AG04450 (cell line): ENCODE results near the gene NMU. TPM values are rescaled to one million over a fixed set of nuclear protein-coding genes. Genes with fewer than 3 reads are reported as not detected.
A peak's percentile ranks its signal among the peaks of the same experiment; 100 is the strongest.
"Not testable (repeated sequence)": the region's sequence is repeated elsewhere in the genome, so short reads cannot be mapped to it uniquely, and the experiment has no call there.

ENCODE experiments used
- CTCF ChIA-PET: fragments of 300-600, 350-600 bp; formaldehyde crosslinking; extraction: SDS; loops from one replicate; lab custom pipeline; 2022; ENCODE audit warnings: antibody characterized with exemption, inconsistent platforms; lab: Charles Lee
- POLR2A ChIA-PET: fragments of 350-600 bp; formaldehyde crosslinking; extraction: SDS; loops from one replicate; lab custom pipeline; 2021; ENCODE audit warnings: antibody characterized with exemption, inconsistent platforms; lab: Yijun Ruan, JAX
- DNase-seq: peaks from one replicate; pipeline ENCODE4 v3.0.0-alpha.2; 2011; ENCODE audit warnings: low read depth, low spot score
- H3K27ac ChIP-seq: one replicate; pipeline ENCODE4 v1.5.1; 2012; ENCODE audit warnings: low read depth, low read length, control low read depth
- H3K27me3 ChIP-seq: one replicate; pipeline ENCODE4 v1.6.0; 2012; ENCODE audit warnings: low read length; ENCODE audit not compliant: control insufficient read depth, insufficient read depth
- H3K4me3 ChIP-seq: 2 replicates; pipeline ENCODE4 v1.5.1; 2011; ENCODE audit warnings: mild to moderate bottlenecking, low read depth, low read length, control low read depth
- H3K9me3 ChIP-seq: 2 replicates; pipeline ENCODE4 v1.5.1; 2012; ENCODE audit warnings: low read length; ENCODE audit not compliant: control insufficient read depth, insufficient read depth
- polyA minus RNA-seq: library from RNA; depleted of rRNA, polyadenylated mRNA; stranded (reverse); fragments of >200 nt; gene quantifications from 2 replicates; pipeline ENCODE4 v1.2.3, GENCODE V29; 2011; rRNA and poly(A)+ RNA removed
- polyA plus RNA-seq: library from polyadenylated mRNA; depleted of rRNA; stranded (reverse); fragments of >200 nt; gene quantifications from 2 replicates; pipeline ENCODE4 v1.2.3, GENCODE V29; 2011; rRNA removed
- TF ChIP-seq, protein P1 (sequence below): IDR thresholded peaks from 2 replicates; pipeline ENCODE4 v1.5.1; 2011; ENCODE audit warnings: low read depth, low read length, control low read depth, inconsistent platforms

NMU gene, protein sequence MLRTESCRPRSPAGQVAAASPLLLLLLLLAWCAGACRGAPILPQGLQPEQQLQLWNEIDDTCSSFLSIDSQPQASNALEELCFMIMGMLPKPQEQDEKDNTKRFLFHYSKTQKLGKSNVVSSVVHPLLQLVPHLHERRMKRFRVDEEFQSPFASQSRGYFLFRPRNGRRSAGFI
- polyA plus RNA-seq (not detected in 2 replicates), polyA minus RNA-seq (0.51 TPM in 1 of 2 replicates, not detected in the other)

GRCh38 chr4:55635741-55636655 is at the start of gene NMU:
NMU (minus strand) TSS chr4:55636298; CDS start chr4:55636192, 106 bp downstream.
- H3K27ac ChIP-seq, result no peak within 1 kb of the TSS
- ChIA-PET POLR2A (no interaction called here), CTCF (no interaction called here)
- no peaks in the 10 kb centered on the region for H3K9me3 ChIP-seq
- DNase-seq, result no peak
- TF ChIP-seq, protein P1, sequence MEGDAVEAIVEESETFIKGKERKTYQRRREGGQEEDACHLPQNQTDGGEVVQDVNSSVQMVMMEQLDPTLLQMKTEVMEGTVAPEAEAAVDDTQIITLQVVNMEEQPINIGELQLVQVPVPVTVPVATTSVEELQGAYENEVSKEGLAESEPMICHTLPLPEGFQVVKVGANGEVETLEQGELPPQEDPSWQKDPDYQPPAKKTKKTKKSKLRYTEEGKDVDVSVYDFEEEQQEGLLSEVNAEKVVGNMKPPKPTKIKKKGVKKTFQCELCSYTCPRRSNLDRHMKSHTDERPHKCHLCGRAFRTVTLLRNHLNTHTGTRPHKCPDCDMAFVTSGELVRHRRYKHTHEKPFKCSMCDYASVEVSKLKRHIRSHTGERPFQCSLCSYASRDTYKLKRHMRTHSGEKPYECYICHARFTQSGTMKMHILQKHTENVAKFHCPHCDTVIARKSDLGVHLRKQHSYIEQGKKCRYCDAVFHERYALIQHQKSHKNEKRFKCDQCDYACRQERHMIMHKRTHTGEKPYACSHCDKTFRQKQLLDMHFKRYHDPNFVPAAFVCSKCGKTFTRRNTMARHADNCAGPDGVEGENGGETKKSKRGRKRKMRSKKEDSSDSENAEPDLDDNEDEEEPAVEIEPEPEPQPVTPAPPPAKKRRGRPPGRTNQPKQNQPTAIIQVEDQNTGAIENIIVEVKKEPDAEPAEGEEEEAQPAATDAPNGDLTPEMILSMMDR, result no peak
- peaks cover 29% of the 10 kb centered on the region for H3K27me3 ChIP-seq
- peak within 1 kb of the TSS; percentile 20; the same call in 1 of the 2 replicates for H3K4me3 ChIP-seq

DNA sequence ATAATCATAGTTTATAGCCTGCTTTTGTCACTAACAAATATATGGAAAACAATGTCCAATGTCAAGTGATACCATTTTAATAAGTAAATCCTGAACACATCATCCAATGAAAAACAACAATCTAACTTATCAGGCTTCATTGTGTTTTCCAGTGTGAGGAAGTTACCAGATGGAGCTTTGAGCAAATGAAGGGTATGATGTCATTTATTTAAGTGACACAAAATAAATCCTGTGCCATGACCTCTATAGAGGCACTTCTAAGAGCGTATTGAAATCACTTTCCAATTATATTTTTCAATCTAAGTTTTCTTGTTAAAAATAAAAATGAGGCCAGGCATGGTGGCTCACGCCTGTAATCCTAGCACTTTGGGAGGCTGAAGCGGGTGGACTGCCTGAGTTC is 48.2 kb upstream of the NMU start:
- CTCF ChIA-PET, result no interaction called here

DNA sequence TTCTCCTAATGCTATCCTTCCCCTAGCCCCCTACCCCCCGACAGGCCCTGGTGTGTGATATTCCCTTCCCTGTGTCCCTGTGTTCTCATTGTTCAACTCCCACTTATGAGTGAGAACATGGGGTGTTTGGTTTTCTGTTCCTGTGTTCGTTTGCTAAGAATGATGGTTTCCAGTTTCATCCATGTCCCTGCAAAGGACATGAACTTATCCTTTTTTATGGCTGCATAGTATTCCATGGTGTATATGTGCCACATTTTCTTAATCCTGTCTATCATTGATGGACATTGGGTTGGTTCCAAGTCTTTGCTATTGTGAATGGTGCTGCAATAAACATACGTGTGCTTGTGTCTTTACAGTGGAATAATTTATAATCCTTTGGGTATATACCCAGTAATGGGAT is 46.7 kb upstream of the NMU start:
- H3K9me3 ChIP-seq, POLR2A ChIA-PET, H3K27ac ChIP-seq, CTCF ChIA-PET, H3K4me3 ChIP-seq, DNase-seq, H3K27me3 ChIP-seq: not testable (repeated sequence)

More for the DNA sequence above, 48.2 kb upstream of the NMU start:
- POLR2A ChIA-PET, result no interaction called here
- TF ChIP-seq, protein P1, result no peak
- no peak overlapping the region for H3K4me3 ChIP-seq
- no peaks in the 10 kb centered on the region for H3K27me3 ChIP-seq
- H3K9me3 ChIP-seq, result no peaks in the 10 kb centered on the region
- no peak overlapping the region for H3K27ac ChIP-seq
- no peak for DNase-seq

GRCh38 chr4:55682295-55682694 is 46.2 kb upstream of the NMU start:
- ChIA-PET CTCF (no interaction called here), POLR2A (no interaction called here)
- no peak for DNase-seq
- TF ChIP-seq, protein P1, result no peak
- Histone ChIP-seq H3K4me3 (no peak overlapping the region), H3K9me3 (no peaks in the 10 kb centered on the region), H3K27ac (no peak overlapping the region), H3K27me3 (no peaks in the 10 kb centered on the region)

- POLR2A ChIA-PET, result no interaction called here
- Histone ChIP-seq H3K4me3 (no peak overlapping the region), H3K27me3 (no peaks in the 10 kb centered on the region), H3K27ac (no peak overlapping the region), H3K9me3 (no peaks in the 10 kb centered on the region)
- CTCF ChIA-PET, result no interaction called here
- TF ChIP-seq, protein P1, result no peak
- DNase-seq, result no peak
Measured at GRCh38 chr4:55681430-55681829, 45.3 kb upstream of the NMU start.
